NCI-H2196 treated with DMSO at 0.1 percent for 48 hours (cell line): ENCODE measurements around the gene GNG2.

Experiments used
- DNase-seq: peaks from one replicate; lab custom pipeline; 2025; ENCODE audit not compliant: unreplicated experiment; lab: John Stamatoyannopoulos, UW

GNG2 gene

GRCh38 chr14:51989293-51990234 is 129.2 kb downstream of the GNG2 start, which contains the start of gene RTRAF:
Gene RTRAF (plus strand): TSS chr14:51989546. CDS start chr14:51989640, 94 bp downstream.
- DNase-seq: peak; percentile 81

- DNase-seq: no peak
Observed at GRCh38 chr14:51990488-51990887, 130.1 kb downstream of the GNG2 start.

DNA sequence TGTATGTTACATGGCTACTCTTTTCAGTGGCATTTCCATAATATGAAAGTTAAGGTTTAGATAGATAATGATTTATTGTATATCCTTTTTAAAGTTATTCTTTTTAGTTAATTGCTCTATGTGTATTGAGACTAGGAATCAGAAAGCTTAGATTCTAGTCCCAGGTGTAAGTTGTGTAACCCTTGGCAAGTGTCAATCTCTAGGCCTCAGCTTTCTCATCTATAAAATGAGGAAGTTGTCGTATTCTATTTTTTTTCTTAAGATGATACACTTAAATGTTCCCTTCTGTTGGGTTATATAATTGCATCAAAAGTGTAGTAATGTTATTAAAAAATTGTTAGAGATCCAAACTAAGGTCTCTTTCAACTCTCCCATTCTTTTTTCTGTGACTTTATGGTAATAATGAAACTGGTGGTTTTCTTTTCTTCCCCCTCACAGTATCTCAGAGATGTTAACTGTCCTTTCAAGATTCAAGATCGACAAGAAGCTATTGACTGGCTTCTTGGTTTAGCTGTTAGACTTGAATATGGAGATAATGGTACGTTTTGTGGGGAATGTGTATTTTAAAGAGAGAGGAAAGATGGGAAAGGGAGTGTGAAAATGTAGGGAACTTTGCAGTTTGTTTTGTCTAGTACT is 133.0 kb downstream of the GNG2 start:
- no peak for DNase-seq

GRCh38 chr14:51996148-51996746 is 135.8 kb downstream of the GNG2 start:
- no peak for DNase-seq

DNA sequence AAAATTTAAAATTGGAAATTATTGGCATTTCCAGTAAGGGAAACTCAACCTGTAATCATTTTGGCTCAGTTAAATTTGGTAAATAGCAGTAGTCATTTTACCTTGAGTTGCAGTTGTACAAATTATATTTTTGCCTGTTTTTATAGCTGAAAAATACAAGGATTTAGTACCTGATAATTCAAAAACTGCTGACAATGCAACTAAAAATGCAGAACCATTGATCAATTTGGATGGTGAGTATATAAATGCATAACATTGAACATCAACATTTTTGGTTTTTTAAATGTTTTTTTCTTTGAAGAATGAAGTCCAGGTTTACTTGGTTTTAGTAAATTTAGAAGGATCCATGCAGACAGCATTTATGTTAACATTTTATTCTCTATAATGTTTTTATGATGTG is 137.9 kb downstream of the GNG2 start:
- DNase-seq: no peak

DNA sequence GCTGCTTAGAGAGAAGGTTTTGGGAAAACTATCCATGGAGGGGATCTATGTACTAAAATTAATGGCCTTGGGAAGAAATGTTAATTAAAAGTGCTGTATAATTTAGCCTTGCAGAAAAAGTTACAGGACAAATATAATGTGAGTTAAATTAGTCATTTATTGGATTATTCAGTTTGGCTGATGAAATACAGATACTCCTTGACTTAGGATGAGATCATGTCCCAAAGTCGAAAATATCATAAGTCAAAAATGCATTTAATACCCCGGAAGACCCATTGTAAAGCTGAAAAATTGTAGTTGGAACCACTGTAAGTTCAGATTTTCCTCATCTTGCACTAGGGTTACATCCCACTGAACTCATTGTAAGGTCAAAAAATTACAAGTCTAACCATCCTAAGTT is 138.7 kb downstream of the GNG2 start:
- DNase-seq: no peak

DNA sequence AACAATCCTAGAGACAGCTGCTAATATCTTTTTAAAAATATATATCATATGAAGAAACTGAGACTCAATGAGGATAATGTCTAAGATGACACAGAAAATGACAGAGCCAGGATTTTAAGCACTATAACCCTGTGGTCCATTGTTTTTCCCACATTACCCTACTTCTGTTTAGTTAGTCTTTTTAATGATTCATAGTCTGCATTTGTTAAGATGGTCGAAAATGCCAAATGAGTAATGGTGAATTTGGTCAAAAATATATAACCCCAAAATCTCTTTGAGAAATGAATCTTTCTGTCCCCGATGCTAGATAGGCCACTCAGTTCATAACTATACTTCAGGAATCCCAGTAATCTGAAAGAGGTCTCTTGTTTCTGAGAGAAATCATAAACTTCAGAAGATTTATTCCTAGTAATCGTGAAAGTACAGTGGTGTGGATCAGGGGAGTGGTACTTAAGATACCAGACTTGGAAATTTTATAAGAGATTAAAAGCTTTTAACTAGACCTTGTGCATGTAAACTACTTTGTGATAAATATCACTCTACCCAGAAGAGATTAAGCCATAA is 139.7 kb downstream of the GNG2 start:
- DNase-seq: no peak

DNA sequence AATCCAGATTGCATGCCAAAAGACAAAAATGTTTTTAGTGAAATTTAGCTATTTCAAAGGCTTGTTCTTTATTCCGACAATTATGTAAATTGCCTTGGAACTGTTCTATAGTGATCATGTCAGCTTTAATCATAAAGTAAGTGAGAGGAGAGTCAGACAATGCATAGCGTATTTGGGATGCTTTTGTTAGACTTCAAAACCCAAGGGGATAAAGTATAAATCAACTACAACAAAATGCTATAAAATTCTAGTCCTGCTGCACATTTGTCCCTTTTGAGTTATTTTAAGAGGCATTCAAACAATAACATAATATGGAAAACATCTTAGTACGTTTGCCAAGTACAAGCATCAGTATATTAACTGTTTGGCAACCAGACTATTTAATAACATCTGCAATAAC is 140.3 kb downstream of the GNG2 start:
- no peak for DNase-seq

GRCh38 chr14:52002542-52002941 is 142.1 kb downstream of the GNG2 start:
- no peak for DNase-seq

DNA sequence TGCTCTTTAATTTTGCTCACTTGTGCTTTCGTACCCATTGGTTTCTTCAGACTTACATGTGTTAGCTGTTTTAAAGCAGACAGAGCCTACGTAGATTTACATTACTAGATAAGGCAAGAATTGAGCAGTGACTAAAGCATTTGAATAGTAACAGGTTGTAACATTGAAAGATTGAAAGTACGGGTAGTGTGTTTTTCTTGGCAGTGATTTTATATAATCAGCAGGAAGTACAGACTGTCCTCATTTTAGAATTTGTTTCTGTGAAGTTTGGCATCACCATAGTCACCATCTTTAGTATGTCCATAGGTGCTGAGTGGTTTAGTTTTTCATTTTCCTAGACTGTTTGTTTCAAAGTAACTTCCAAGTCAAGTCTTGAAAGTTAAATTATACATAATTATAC is 142.9 kb downstream of the GNG2 start:
- no peak for DNase-seq

- DNase-seq: no peak
Observed at GRCh38 chr14:52005625-52006024, 145.2 kb downstream of the GNG2 start.

DNA sequence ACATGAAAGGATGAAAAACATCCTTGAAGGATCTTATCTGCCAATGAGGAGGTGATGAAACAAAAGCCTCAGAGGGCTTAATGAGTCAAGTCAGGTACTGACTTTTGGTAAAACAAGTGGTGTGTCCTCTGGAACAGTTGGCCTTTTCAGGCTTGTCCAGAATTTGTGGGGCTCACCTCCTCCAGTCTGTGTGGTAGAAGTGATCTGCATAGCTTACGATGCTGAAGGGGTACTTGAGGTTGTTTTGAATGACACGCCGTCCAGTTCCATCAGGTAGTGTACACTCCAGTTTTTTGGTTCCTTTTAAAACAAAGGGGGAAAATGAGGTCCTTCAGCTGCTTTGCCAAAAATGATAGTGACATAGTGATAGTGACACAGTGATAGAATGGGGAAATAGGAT is 145.9 kb downstream of the GNG2 start:
- no peak for DNase-seq

DNA sequence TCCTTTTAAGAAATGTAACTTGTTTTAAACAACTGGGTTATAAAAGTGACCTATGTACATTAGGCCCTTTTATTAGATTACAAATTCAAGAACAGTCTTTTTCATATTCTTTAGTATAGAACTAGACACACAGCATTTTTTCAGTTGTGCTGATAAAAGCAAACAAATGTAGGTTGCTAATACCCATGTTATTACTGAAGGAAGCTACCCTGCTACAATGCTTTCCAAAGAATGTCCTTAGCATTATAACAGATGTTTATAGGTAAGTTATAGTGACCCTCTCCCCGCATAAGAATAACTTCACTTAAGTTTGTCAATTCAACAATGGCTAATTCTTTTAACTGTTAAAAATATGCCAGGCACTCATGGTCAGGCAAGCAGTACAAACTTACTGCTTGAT is 146.8 kb downstream of the GNG2 start:
- DNase-seq: no peak

- DNase-seq: no peak
Observed at GRCh38 chr14:52007637-52008036, 147.2 kb downstream of the GNG2 start.

DNA sequence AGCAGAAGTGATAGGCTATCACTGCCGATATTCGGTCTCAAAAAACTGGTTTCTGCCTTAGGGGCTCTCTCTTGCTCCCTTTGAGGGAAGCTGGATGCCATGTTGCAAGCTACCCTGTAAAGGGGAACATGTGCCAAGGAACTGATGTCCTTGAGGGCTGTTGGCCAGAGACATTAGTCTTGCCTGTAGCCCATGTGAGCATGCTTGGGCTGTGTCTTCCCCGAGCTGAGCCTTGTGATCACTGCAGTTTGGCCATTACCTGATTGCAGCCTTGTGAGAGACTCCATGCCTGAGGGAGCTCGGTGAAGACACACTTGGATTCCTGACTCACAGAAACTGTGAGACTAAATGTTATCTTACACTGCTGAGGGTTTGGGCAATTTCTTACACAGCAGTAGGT is 147.7 kb downstream of the GNG2 start:
- DNase-seq: no peak

DNA sequence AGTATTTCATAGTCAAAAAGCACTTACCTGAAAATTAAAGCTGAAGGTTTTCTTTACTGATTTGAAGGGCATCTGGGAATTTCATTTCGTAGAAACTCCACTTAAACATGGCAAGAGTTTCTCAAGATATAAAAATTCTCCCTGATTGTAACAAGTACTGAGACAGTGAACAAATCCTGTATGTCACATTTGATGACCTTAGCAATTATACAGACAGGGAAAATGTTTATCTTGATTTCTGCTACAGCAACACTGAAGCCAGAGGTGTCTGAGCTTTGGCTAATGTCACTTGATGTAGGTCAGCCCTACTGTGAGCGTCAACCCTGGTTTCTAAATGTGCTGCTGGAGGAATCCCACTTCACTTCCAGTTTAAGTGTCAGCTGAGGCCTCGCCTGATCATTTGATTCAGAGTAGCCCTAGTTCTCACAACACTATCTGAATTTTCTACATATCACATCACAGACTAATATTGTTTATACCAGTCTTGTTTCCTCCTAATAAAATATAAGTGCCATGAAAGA is 149.8 kb downstream of the GNG2 start:
- DNase-seq: no peak

DNA sequence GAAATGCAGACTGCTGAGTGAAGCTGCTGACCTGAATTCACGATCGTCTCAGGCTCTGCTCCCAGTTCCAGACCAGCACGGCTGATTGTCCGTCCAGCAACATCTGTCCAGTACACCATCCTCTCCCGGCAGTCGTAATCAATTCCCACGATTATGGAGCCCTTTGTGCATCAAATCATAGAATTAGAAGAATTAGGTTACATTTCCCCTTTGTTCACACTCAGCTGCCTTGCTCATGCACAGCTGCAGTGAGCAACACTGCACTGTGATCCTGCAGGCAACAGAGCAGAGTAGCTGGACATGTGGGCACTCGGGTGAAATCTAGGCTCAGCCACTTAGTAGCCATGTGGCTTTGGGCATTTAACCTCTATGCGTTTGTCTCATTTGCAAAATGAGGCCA is 151.1 kb downstream of the GNG2 start:
- no peak for DNase-seq

GRCh38 chr14:52012635-52013034 is 152.2 kb downstream of the GNG2 start:
- DNase-seq: no peak

DNA sequence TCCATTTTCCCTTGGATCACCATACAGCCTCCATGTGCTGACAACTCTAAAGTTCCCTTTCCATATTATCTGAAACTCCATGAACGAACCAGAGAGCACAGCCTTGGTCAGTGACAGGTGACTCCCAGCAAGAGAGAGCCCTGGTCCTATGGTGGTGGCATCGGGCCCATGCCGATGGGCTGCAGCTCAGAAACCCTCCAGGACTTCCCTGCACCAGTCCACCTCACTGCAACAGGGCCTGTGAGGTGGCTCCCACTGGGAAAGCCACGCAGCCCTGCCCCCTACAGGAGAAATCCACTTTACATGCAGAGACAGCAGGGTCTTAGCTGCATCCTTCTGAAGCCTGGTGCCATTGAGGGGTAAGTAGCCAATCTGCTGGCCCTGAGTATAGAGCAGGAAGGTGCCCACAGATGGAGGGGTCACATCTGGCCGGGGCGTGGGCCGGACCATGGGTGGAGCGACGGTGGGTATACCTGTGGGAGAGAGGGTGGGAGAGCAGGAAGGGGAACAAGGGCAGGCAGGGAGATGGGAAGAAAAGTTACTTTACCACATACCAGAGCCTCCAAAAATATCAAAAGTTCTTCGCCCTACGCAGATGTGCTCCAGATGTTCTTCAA is 153.7 kb downstream of the GNG2 start:
- DNase-seq: no peak

GRCh38 chr14:52014601-52015267 is 154.3 kb downstream of the GNG2 start:
- DNase-seq: no peak
